Measurements from ENCODE around the gene KLB.

KLB gene

GRCh38 chr4:39451423-39452023 lies 44.8 kb downstream of the KLB start:
- DNase-seq (ENCODE audit: low read depth, low spot score): no peak
- TF ChIP-seq CTCF (IDR thresholded peaks at IDR 0.05; ENCODE audit: insufficient read depth, low read length, missing control alignments): no peak
- no peak overlapping the region for H3K4me3 ChIP-seq (ENCODE audit: low read depth, low read length)
- ChIA-PET CTCF (interaction anchor here (1.3 kb wide), 1 partner anchor 18 kb away, joined by 3 read pairs; no protein-coding TSS in a partner anchor), POLR2A (interaction anchor here (0.6 to 0.7 kb wide), 2 partner anchors 9 to 161 kb away, joined by 3 read pairs; no protein-coding TSS in a partner anchor)

GRCh38 chr4:39452153-39452859 lies 45.6 kb downstream of the KLB start:
- ChIA-PET POLR2A (interaction anchor here (0.5 to 0.6 kb wide), 2 partner anchors 160 to 270 kb away, joined by 3 read pairs; partner anchors contain the start of gene WDR19), CTCF (interaction anchor here (1.2 to 1.3 kb wide), 2 partner anchors 11 to 17 kb away, joined by 3 read pairs; no protein-coding TSS in a partner anchor)

GRCh38 chr4:39452860-39453587 lies 46.3 kb downstream of the KLB start:
- H3K4me3 ChIP-seq (ENCODE audit: low read depth, low read length): no peak overlapping the region
- POLR2A ChIA-PET: interaction anchor here (0.5 kb wide), 1 partner anchor 271 kb away, joined by 3 read pairs; the partner anchor contains the start of gene WDR19
- CTCF ChIA-PET: interaction anchor here (1.2 to 1.3 kb wide), 2 partner anchors 10 to 16 kb away, joined by 3 read pairs; no protein-coding TSS in a partner anchor
- no peak for DNase-seq (ENCODE audit: low read depth, low spot score)
- no peak for TF ChIP-seq CTCF (IDR thresholded peaks at IDR 0.05; ENCODE audit: insufficient read depth, low read length, missing control alignments)

More at GRCh38 chr4:39452153-39452859, 45.6 kb downstream of the KLB start:
- no peak overlapping the region for H3K4me3 ChIP-seq (ENCODE audit: low read depth, low read length)
- DNase-seq (ENCODE audit: low read depth, low spot score): no peak
- no peak for TF ChIP-seq CTCF (IDR thresholded peaks at IDR 0.05; ENCODE audit: insufficient read depth, low read length, missing control alignments)

GRCh38 chr4:39453738-39454137 lies 47.0 kb downstream of the KLB start:
- CTCF ChIA-PET: no interaction called here
- TF ChIP-seq CTCF (IDR thresholded peaks at IDR 0.05; ENCODE audit: insufficient read depth, low read length, missing control alignments): no peak
- no peak for DNase-seq (ENCODE audit: low read depth, low spot score)
- H3K4me3 ChIP-seq (ENCODE audit: low read depth, low read length): no peak overlapping the region
- POLR2A ChIA-PET: no interaction called here

- no peak for TF ChIP-seq CTCF (IDR thresholded peaks at IDR 0.05; ENCODE audit: insufficient read depth, low read length, missing control alignments)
- CTCF ChIA-PET: interaction anchor here (3.1 kb wide), 1 partner anchor 14 kb away, joined by 11 read pairs; no protein-coding TSS in a partner anchor
- DNase-seq (ENCODE audit: low read depth, low spot score): no peak
- POLR2A ChIA-PET: interaction anchor here (1.1 kb wide), 1 partner anchor 72 kb away, joined by 4 read pairs; the partner anchor contains the start of gene UGDH
- no peak overlapping the region for H3K4me3 ChIP-seq (ENCODE audit: low read depth, low read length)
Measured at GRCh38 chr4:39455486-39455885, 48.8 kb downstream of the KLB start.
